NCI-H345 treated with DMSO at 0.1 percent for 48 hours (cell line): Measurements from ENCODE around the gene MRTFB.

ENCODE experiments used
- DNase-seq: peaks from one replicate; lab custom pipeline; 2025; ENCODE audit not compliant: unreplicated experiment; lab: John Stamatoyannopoulos, UW

Gene MRTFB

GRCh38 chr16:14304891-14305460 is 233.9 kb downstream of the MRTFB start:
- DNase-seq = no peak

- no peak for DNase-seq
These were observed 235.5 kb downstream of the MRTFB start for GRCh38 chr16:14306485-14307058.

DNA sequence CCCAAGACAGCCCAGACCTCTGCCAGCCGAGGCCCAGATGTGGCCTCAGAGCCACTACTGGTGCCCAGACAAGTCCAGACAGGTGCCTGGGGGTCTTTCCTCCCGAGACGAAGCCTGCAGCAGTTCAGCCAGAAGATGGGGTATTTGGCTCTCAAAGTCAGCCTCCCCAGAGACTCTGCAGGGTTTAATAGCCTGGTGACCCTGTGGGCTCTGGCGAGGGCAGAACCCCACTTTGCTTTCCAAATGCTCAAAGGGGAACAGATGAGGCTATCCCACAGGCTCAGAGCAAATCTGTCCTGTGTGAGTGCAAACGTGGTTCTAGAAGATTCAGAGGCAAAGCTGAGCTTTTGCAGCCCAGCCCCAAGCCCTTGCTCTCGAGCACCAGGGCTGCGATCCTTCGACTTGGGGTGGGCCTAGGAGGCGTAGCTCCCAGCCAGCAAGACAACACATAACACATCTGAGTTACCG is 236.0 kb downstream of the MRTFB start:
- no peak for DNase-seq

DNA sequence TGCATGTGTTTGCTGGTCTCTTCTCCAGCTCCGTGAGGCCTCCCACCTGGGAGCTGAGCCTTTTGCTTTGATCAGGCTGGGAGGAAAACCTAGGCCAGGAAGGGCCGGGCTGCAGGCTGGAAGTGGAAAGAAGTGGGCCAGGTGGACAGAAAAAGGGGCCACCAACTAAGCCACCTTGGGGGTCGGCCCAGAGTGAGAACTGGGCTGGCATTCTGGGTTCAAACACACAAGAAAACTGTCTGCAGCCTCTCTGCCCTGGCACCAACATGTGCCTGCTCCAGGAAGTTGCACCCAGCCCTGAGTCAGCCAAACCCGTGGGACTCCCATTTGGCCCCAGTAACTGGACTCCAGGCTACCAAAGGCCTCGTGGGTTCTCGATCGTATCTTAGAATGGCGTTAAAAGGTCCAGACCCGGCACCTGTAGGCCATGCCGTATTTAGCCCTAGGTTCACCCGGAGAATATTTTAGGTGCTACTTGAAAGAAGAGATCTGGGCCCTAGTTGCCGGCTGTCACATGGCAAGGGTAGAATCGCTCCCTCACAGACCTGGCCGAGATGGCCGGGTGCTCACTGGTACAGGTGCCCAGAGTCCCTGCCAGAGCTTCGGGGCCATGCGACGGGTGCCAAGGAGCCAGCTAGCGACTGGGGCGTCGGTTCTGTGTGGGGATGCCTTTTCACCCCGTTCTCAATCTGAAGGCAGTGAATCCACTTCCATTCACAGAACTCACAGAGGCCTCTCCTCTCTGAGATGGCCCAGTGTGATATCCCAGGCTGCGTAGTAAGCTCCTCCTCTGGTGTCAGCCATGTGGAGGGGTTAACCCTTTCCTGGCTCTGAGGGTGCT is 236.6 kb downstream of the MRTFB start:
- no peak for DNase-seq

- no peak for DNase-seq
These were observed 237.2 kb downstream of the MRTFB start for GRCh38 chr16:14308368-14308723.

GRCh38 chr16:14309001-14309886 is 238.1 kb downstream of the MRTFB start:
- DNase-seq = no peak

DNA sequence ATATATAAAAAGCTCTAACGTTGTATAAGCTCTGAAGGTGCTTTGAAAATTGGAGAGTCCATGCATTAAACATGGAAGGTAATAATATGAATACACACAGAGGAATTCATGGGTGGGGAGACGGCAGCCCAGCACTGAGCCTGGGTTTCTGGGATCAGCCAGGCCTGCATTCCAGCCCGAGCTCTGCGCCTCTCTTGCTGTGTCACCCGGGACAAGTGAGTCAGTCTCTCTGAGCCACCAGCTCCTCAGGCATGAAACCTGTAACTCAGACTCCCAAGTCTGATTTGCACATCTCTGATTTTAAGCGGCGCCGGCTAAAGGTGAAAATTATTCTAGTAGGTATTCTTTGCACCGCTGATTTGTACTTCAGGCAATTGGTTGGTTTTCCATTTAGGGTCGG is 238.8 kb downstream of the MRTFB start:
- no peak for DNase-seq

DNA sequence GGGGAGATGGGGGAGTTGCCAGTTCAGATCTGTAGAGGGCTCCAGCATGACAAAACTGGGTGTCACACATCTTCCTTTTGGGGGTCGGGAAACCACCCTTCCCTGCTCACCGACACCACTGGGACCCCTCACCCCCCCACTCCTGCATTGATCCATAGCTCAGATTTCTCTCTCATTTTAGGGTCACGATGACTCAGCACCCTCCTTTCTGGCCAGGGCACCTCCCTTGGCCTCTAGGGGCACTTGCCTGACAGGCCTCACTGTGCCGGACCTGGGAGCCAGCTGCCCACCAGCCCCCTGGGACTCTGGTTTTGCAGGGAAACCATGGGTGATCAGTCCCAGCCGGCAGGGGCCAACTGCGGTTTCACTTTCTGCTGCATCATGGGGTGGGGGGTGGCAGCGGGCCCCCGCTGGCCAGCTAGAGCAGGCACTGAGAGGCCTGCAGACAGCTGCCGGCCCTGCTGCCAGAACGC is 239.4 kb downstream of the MRTFB start:
- DNase-seq = no peak

- DNase-seq = no peak
These were observed 243.0 kb downstream of the MRTFB start for GRCh38 chr16:14314116-14314515.

DNA sequence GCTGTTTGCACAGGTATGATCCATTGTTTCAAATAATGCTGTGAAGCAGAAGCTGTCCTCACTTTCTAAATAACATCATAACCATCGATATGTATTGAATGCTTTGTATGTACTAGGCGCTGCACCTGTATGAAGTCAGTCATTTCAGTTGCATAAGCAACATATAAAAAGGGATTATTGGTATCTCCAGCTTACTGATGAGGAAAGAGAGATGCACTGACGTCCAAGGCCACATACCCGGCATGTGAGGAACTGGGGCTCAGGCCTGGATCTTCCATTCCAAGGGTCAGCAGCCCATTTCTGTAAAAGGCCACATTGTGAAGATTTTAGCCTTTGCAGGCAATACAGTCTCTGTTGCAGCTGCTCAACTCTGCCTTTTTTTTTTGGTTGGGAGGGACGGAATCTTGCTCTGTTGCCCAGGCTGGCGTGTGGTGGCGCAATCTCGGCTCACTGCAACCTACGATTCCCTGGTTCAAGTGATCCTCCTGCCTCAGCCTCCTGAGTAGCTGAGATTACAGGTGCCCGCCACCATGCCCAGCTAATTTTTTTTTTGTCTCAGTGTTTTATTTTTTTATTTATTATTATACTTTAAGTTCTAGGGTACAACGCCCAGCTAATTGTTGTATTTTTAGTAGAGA is 244.7 kb downstream of the MRTFB start:
- DNase-seq = no peak
